Fibroblast of the aortic adventitia (primary cell): Measurements from ENCODE around the gene DLGAP1. TPM values are rescaled to one million over a fixed set of nuclear protein-coding genes. Genes with fewer than 3 reads are reported as not detected.

ENCODE experiments used
- DNase-seq: peaks from one replicate; pipeline ENCODE4 v3.0.0-alpha.2; 2010; ENCODE audit warnings: low read depth
- H3K4me3 ChIP-seq: 2 replicates; pipeline ENCODE4 v1.5.1; 2011; ENCODE audit warnings: low read depth, mild to moderate bottlenecking, control low read depth, low read length, moderate library complexity
- total RNA-seq: library from RNA; depleted of rRNA; stranded (reverse); fragments of >200 nt; gene quantifications from 2 replicates; pipeline ENCODE4 v1.2.3, GENCODE V29; 2012; ENCODE audit warnings: low replicate concordance
- TF ChIP-seq, protein P1 (sequence below): IDR thresholded peaks from 2 replicates; pipeline ENCODE4 v1.5.1; 2011; ENCODE audit warnings: mild to moderate bottlenecking, low read length, control low read depth, inconsistent platforms; ENCODE audit not compliant: insufficient read depth

DLGAP1 gene
- total RNA-seq, 1 donor, result 1.4 TPM

DNA sequence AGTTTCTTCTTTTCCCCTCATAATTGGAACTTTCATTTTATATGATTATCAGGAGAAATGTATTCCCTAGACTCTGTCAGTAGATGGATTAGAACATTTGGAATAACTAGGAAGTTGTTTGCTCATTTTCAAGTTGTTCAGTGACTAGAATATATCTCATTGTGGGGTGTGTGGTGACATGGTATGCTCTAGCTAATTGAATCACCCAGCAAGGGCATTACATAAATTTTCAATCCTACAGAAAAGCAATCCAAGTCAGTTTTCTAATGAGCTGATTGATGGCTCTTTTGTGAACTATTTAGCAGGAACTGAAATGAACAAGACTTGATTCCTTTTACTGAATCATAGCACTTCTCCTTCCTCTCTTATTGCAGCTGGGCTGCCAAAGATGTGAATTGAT, 543.7 kb downstream of the DLGAP1 start:
- no peak overlapping the region for H3K4me3 ChIP-seq
- DNase-seq, result no peak
- TF ChIP-seq, protein P1, sequence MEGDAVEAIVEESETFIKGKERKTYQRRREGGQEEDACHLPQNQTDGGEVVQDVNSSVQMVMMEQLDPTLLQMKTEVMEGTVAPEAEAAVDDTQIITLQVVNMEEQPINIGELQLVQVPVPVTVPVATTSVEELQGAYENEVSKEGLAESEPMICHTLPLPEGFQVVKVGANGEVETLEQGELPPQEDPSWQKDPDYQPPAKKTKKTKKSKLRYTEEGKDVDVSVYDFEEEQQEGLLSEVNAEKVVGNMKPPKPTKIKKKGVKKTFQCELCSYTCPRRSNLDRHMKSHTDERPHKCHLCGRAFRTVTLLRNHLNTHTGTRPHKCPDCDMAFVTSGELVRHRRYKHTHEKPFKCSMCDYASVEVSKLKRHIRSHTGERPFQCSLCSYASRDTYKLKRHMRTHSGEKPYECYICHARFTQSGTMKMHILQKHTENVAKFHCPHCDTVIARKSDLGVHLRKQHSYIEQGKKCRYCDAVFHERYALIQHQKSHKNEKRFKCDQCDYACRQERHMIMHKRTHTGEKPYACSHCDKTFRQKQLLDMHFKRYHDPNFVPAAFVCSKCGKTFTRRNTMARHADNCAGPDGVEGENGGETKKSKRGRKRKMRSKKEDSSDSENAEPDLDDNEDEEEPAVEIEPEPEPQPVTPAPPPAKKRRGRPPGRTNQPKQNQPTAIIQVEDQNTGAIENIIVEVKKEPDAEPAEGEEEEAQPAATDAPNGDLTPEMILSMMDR, result no peak

DNA sequence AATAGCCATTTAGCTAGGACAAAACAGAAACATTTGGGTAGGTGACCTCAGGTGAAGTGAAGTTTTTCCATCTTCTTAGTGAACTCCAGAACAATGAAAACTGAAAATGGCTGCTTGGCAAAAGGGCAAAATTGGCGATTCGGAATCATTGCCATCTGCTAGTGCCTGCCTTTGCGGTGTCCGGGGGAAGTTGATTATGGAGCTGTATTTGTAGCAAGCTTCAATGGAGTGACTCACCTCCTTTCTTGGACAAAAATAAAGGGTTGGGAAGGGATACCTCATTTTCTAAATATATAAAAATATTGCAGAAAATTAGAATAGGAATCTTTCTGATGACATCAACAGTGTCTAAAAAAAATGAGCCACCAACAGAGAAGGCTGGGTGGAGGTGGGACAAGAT, 544.6 kb downstream of the DLGAP1 start:
- peak; percentile 59 for DNase-seq
- no peak overlapping the region for H3K4me3 ChIP-seq
- TF ChIP-seq, protein P1, result no peak

DNA sequence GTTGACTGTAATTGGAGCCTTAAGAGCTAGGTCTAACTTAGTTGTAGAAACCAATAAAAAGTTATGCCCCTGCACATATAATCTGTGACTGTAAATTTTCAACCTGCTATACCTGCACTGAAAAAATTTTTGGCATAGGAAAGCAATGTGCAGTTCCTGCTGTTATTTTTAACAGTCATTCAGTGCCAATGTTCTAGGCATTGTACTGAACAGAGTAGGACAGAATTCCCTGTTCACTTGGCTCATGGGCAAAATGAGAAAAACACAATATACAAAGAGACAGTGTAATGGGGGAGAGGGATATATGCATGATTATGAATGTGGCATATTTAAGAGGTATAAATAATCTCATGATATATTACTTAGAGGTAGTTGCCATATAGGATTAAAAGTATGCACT, 547.2 kb downstream of the DLGAP1 start:
- no peak for DNase-seq
- TF ChIP-seq, protein P1, result no peak
- H3K4me3 ChIP-seq, result no peak overlapping the region

GRCh38 chr18:3906116-3906750, 548.9 kb downstream of the DLGAP1 start:
- H3K4me3 ChIP-seq, result no peak overlapping the region
- TF ChIP-seq, protein P1, result no peak
- DNase-seq, result peak; percentile 49

GRCh38 chr18:3903337-3903736, 551.8 kb downstream of the DLGAP1 start:
- TF ChIP-seq, protein P1, result no peak
- no peak overlapping the region for H3K4me3 ChIP-seq
- DNase-seq, result peak; percentile 83

GRCh38 chr18:3902676-3903075, 552.4 kb downstream of the DLGAP1 start:
- no peak overlapping the region for H3K4me3 ChIP-seq
- TF ChIP-seq, protein P1, result no peak
- no peak for DNase-seq

DNA sequence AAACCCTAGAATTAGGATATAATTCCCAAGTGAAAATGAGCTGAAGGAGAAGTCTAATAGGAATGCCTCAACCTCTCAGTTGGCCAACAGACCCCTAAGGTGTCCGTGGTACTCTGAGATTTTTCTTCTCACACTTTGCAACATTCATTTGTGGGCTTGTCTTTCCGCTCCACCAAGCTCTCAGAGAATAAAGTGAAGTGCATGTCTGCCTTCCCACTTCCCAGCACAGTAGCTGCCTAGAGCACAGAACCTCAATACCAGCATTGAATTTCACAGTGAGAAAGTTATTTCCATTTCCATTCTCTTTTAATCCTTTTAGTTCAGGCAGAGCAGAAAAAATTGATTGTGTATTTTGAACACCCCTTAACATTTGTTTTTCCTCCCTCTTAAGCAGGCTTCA, 553.3 kb downstream of the DLGAP1 start:
- TF ChIP-seq, protein P1, result no peak
- DNase-seq, result no peak
- no peak overlapping the region for H3K4me3 ChIP-seq
